H1 (cell line): Measurements from ENCODE around the gene TMEM38A. TPM values are rescaled to one million over a fixed set of nuclear protein-coding genes. Genes with fewer than 3 reads are reported as not detected.

Experiments
- JUND ChIP-seq: IDR thresholded peaks from 2 replicates; pipeline ENCODE4 v1.6.1; 2011; ENCODE audit warnings: mild to moderate bottlenecking, improper control_type of control experiment, low read length
- RFX5 ChIP-seq: IDR thresholded peaks from 2 replicates; pipeline ENCODE4 v1.6.1; 2011; ENCODE audit warnings: low read depth, low read length, improper control_type of control experiment, borderline replicate concordance
- polyA plus RNA-seq, 7 experiments: library from polyadenylated mRNA; depleted of rRNA in 3 of 7; stranded (reverse) in 5 of 7; unstranded in 2 of 7; fragments of >200 nt in 5 of 7; fragments of 200-250 nt in 2 of 7; gene quantifications; 1 replicate in 5 of 7; 2 replicates in 1 of 7; 4 replicates in 1 of 7; pipeline versions ENCODE4 v1.2.1 to v1.2.3, GENCODE V29; 2011 to 2013; ENCODE audit warnings: missing spikeins in 2 of 7, mixed read lengths in 2 of 7
- total RNA-seq: library from RNA; stranded (reverse); fragmentation: NEBNext Ultra II Directional; extraction: Animal tissue kit (Norgen Biotek cat#: 25700); gene quantifications from 2 replicates; pipeline ENCODE4 v1.2.1, GENCODE V29; 2021
- TF ChIP-seq, protein P1 (sequence below): fragments of 300-600 bp; sonication (generic); IDR thresholded peaks from 2 replicates; pipeline ENCODE4 v1.7.1; 2012; ENCODE audit warnings: low read length, moderate library complexity, mild to moderate bottlenecking, inconsistent platforms; ENCODE audit not compliant: insufficient replicate concordance

Gene TMEM38A
- total and polyA plus RNA-seq, 2 of the 8 experiments (the other 6 are each of a cell fraction or from before 2014, with no cell fraction given): 8.9 to 9.2 TPM

DNA sequence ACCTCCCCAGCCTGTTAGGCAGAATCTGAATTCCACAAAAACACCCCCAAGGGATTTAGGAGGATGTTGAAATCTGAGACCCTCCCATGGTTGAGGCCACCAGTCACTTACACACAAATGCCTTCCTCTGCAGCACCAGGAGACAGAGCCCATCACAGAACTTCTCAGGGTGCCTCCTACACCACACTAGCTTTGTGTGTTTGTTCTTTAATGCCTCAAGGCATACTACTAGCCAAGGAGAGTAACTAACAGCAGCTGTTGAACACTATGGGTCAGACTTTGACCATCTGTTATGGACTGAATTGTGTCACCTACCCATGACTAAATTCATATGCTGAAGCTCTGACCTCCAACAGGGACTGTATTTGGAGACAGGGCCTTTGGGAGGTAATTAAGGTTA, 23.4 kb upstream of the TMEM38A start (continued):
- TF ChIP-seq, protein P1, sequence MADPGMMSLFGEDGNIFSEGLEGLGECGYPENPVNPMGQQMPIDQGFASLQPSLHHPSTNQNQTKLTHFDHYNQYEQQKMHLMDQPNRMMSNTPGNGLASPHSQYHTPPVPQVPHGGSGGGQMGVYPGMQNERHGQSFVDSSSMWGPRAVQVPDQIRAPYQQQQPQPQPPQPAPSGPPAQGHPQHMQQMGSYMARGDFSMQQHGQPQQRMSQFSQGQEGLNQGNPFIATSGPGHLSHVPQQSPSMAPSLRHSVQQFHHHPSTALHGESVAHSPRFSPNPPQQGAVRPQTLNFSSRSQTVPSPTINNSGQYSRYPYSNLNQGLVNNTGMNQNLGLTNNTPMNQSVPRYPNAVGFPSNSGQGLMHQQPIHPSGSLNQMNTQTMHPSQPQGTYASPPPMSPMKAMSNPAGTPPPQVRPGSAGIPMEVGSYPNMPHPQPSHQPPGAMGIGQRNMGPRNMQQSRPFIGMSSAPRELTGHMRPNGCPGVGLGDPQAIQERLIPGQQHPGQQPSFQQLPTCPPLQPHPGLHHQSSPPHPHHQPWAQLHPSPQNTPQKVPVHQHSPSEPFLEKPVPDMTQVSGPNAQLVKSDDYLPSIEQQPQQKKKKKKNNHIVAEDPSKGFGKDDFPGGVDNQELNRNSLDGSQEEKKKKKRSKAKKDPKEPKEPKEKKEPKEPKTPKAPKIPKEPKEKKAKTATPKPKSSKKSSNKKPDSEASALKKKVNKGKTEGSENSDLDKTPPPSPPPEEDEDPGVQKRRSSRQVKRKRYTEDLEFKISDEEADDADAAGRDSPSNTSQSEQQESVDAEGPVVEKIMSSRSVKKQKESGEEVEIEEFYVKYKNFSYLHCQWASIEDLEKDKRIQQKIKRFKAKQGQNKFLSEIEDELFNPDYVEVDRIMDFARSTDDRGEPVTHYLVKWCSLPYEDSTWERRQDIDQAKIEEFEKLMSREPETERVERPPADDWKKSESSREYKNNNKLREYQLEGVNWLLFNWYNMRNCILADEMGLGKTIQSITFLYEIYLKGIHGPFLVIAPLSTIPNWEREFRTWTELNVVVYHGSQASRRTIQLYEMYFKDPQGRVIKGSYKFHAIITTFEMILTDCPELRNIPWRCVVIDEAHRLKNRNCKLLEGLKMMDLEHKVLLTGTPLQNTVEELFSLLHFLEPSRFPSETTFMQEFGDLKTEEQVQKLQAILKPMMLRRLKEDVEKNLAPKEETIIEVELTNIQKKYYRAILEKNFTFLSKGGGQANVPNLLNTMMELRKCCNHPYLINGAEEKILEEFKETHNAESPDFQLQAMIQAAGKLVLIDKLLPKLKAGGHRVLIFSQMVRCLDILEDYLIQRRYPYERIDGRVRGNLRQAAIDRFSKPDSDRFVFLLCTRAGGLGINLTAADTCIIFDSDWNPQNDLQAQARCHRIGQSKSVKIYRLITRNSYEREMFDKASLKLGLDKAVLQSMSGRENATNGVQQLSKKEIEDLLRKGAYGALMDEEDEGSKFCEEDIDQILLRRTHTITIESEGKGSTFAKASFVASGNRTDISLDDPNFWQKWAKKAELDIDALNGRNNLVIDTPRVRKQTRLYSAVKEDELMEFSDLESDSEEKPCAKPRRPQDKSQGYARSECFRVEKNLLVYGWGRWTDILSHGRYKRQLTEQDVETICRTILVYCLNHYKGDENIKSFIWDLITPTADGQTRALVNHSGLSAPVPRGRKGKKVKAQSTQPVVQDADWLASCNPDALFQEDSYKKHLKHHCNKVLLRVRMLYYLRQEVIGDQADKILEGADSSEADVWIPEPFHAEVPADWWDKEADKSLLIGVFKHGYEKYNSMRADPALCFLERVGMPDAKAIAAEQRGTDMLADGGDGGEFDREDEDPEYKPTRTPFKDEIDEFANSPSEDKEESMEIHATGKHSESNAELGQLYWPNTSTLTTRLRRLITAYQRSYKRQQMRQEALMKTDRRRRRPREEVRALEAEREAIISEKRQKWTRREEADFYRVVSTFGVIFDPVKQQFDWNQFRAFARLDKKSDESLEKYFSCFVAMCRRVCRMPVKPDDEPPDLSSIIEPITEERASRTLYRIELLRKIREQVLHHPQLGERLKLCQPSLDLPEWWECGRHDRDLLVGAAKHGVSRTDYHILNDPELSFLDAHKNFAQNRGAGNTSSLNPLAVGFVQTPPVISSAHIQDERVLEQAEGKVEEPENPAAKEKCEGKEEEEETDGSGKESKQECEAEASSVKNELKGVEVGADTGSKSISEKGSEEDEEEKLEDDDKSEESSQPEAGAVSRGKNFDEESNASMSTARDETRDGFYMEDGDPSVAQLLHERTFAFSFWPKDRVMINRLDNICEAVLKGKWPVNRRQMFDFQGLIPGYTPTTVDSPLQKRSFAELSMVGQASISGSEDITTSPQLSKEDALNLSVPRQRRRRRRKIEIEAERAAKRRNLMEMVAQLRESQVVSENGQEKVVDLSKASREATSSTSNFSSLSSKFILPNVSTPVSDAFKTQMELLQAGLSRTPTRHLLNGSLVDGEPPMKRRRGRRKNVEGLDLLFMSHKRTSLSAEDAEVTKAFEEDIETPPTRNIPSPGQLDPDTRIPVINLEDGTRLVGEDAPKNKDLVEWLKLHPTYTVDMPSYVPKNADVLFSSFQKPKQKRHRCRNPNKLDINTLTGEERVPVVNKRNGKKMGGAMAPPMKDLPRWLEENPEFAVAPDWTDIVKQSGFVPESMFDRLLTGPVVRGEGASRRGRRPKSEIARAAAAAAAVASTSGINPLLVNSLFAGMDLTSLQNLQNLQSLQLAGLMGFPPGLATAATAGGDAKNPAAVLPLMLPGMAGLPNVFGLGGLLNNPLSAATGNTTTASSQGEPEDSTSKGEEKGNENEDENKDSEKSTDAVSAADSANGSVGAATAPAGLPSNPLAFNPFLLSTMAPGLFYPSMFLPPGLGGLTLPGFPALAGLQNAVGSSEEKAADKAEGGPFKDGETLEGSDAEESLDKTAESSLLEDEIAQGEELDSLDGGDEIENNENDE: no peak
- TF ChIP-seq JUND (no peak), RFX5 (no peak)
